Ovary (tissue), 9 donors: Measurements from ENCODE around the gene ABCA2. TPM values are rescaled to one million over a fixed set of nuclear protein-coding genes. Genes with fewer than 3 reads are reported as not detected.

Experiments used
- DNase-seq, 5 donors: peaks; one replicate each; pipeline ENCODE4 v3.0.0-alpha.2; 2019 to 2020
- H3K27ac ChIP-seq, 2 donors: fragments of 200-600 bp; one replicate each; pipeline versions ENCODE4 v1.5.1 to v1.8.0; 2019 to 2022
- H3K27me3 ChIP-seq: fragments of 200-600 bp; one replicate; pipeline ENCODE4 v1.8.0; 2022
- H3K36me3 ChIP-seq: fragments of 200-600 bp; sonication (generic); one replicate; pipeline ENCODE4 v1.5.1; 2019
- H3K4me1 ChIP-seq: one replicate; pipeline ENCODE4 v1.8.1; 2013; ENCODE audit warnings: mild to moderate bottlenecking, moderate library complexity; ENCODE audit not compliant: insufficient read depth
- H3K4me3 ChIP-seq: fragments of 200-600 bp; sonication (generic); one replicate; pipeline ENCODE4 v1.5.1; 2017
- H3K9me3 ChIP-seq, 2 donors: fragments of 200-600 bp in 1 of 2; sonication (generic) in 1 of 2; one replicate each; pipeline versions ENCODE4 v1.5.1 to v1.8.1; 2013 to 2019; ENCODE audit warnings: mild to moderate bottlenecking in 1 of 2, moderate library complexity in 1 of 2
- CTCF ChIP-seq, 3 donors: fragments of 450-650 bp in 2 of 3; fragments of 200-600 bp in 1 of 3; IDR thresholded peaks; one replicate each; pipeline versions ENCODE4 v1.5.1 to v1.8.0; 2016 to 2022; ENCODE audit warnings: antibody characterized with exemption in 3 of 3, mild to moderate bottlenecking in 1 of 3
- EP300 ChIP-seq: sonication (generic); formaldehyde crosslinking; IDR thresholded peaks from one replicate; pipeline ENCODE4 v1.6.1; 2017; ENCODE audit warnings: antibody characterized with exemption
- POLR2A ChIP-seq: fragments of 450-650 bp; IDR thresholded peaks from one replicate; pipeline ENCODE4 v1.6.1; 2017; ENCODE audit warnings: antibody characterized with exemption, mild to moderate bottlenecking, moderate library complexity
- WGBS, 3 donors: extraction: QIAGEN DNeasy Blood & Tissue Kit in 1 of 3; methylation state at CpG; one replicate each; pipeline versions ENCODE4 v1.1.5 to v1.1.7; 2013 to 2017; 5-methylcytosine and 5-hydroxymethylcytosine counted together
- intact Hi-C, 4 donors: fragments of 100-400 bp; cut with DNase I; formaldehyde crosslinking; loops; one replicate each; pipeline versions ENCODE4 v1.11.0 to v1.15.1; 2022 to 2023
- polyA plus RNA-seq, 2 donors: library from polyadenylated mRNA; stranded (reverse); fragments of 200-250 nt in 1 of 2; fragments of 350-450 nt in 1 of 2; fragmentation: Illumina TruSeq in 1 of 2; extraction: RNeasy Lipid Tissue Mini Kit (QIAGEN cat#74804) in 1 of 2; gene quantifications; one replicate each; pipeline ENCODE4 v1.2.3, GENCODE V29; 2013 to 2014
- total RNA-seq, 7 donors: library from RNA; depleted of rRNA in 2 of 7; stranded (reverse); fragments of >200 nt in 2 of 7; fragmentation: NEBNext Ultra II Directional in 3 of 7; extraction: Animal tissue kit (Norgen Biotek cat#: 25700) in 3 of 7; gene quantifications; one replicate each; pipeline versions ENCODE4 v1.1.0 to v1.2.4, GENCODE V29; 2016 to 2023
- donor health status: DM: no; HTN: no; CAD: no; lungs with moderate emphysema.
- donor health status: DM: no; HTN: no; CAD: no.
- donor health status: Bipolar disorder and iron deficiency.
- donor health status: DM: yes; HTN: yes; CAD: no.
- donor health status: DM: no; HTN: no; CAD: no.
- donor health status: DM: yes; HTN: yes; CAD: no.

Gene ABCA2
- total and polyA plus RNA-seq, 9 donors = 2.0 to 26.9 (median 12.3) TPM

DNA sequence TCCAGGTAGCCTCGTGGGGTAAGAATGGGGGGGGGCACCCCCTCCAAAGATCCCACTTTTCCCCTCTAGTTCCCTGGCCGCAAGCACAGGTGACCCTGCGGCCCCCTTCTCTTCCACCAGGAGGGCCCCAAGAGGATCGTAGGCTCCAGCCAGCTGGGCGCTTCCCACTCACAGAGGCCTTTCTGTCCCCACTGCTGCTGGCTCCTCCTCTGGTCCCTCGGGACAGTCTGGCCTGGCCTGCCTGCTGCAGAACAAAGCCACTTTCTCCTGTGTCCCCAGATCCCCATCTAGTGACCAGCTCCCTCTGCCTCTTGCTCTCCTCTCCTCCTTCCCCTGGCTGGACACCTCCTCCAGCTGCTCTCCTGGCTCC is 42.9 kb upstream of the ABCA2 start:
- 21 to 24% (median 23%) methylated on average over 6 of the region's 6 CpGs for WGBS, 3 donors
- Histone ChIP-seq H3K36me3 (no peaks in the 10 kb centered on the region), H3K27ac (no peak overlapping the region), H3K27me3 (peaks cover 4% of the 10 kb centered on the region), H3K4me1 (no peaks in the 10 kb centered on the region), H3K4me3 (no peak overlapping the region), H3K9me3 (no peaks in the 10 kb centered on the region)
- no peak for TF ChIP-seq POLR2A
- TF ChIP-seq EP300 = no peak
- TF ChIP-seq CTCF (IDR thresholded peaks at IDR 0.05) = no peak
- DNase-seq = no peak
- intact Hi-C loops = no loop called here

- Histone ChIP-seq H3K36me3 (no peaks in the 10 kb centered on the region), H3K27me3 (peaks cover 4% of the 10 kb centered on the region), H3K27ac (no peak within 1 kb of the TSS), H3K4me3 (peak within 1 kb of the TSS; percentile 8), H3K9me3 (no peaks in the 10 kb centered on the region), H3K4me1 (no peaks in the 10 kb centered on the region)
- DNase-seq = peak in 4 of 5 donors; percentile 55 to 76 (median 62)
- intact Hi-C loops = no loop called here
- WGBS, 3 donors = 0 to 1% (median 0%) methylated on average over 38 to 74 of the region's 74 CpGs
- TF ChIP-seq CTCF (IDR thresholded peaks at IDR 0.05) (no peak), EP300 (no peak), POLR2A (no peak)
Measured at GRCh38 chr9:137070201-137070905, 42.3 kb upstream of the ABCA2 start, which contains the start of gene SAPCD2. TSS of gene SAPCD2 (minus strand) at chr9:137070557. CDS start at chr9:137070460, 97 bp downstream.

DNA sequence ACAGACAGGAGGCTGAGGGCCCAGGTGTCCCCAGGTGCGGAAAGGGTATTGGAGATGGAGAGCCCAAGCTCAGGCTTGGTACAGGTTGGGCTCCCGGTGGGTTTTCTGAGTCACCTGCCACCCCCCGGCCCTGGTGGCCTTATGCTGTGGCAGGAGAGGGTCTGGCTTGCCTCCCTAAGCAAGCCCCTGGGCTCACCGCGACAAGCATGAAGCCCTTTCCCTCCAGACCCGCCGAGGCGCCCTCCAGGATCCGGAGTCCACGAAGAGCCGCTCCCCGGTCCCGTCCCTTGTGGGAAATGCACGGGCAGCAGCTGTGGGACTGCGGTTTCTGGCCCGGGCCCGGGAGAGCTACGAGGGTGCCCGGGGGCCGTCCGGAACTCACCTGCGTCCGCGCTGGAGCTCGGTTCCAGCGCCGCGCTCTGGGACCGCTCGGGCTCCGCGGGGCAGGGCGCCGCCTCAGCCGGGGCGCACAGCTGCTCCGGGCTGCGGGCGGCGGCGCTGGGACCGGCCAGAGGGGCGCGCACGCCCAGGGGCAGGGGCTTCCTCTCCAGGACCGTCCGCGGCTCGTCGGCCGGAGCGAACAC is 41.6 kb upstream of the ABCA2 start:
- no peaks in the 10 kb centered on the region for H3K9me3 ChIP-seq
- no peak overlapping the region for H3K27ac ChIP-seq
- H3K27me3 ChIP-seq = peaks cover 4% of the 10 kb centered on the region
- DNase-seq = no peak
- intact Hi-C loops = loop anchor here in 1 of 4 donors (5.0 kb wide), 1 partner anchor 42 kb away; the partner anchor contains the start of gene ABCA2
- WGBS, 3 donors = 4 to 13% (median 5%) methylated on average over 9 to 52 of the region's 52 CpGs
- H3K36me3 ChIP-seq = no peaks in the 10 kb centered on the region
- TF ChIP-seq POLR2A (no peak), EP300 (no peak), CTCF (IDR thresholded peaks at IDR 0.05) (no peak)
- H3K4me1 ChIP-seq = no peaks in the 10 kb centered on the region
- H3K4me3 ChIP-seq = no peak overlapping the region

GRCh38 chr9:137068539-137069507 is 40.8 kb upstream of the ABCA2 start:
- TF ChIP-seq POLR2A (no peak), EP300 (no peak), CTCF (IDR thresholded peaks at IDR 0.05) (no peak)
- Histone ChIP-seq H3K27me3 (peaks cover 4% of the 10 kb centered on the region), H3K27ac (no peak overlapping the region), H3K9me3 (no peaks in the 10 kb centered on the region), H3K4me3 (no peak overlapping the region), H3K36me3 (no peaks in the 10 kb centered on the region), H3K4me1 (no peaks in the 10 kb centered on the region)
- no peak for DNase-seq
- intact Hi-C loops = loop anchor here in 1 of 4 donors (5.0 kb wide), 1 partner anchor 42 kb away; the partner anchor contains the start of gene ABCA2
- 83 to 87% (median 85%) methylated on average over 17 of the region's 17 CpGs for WGBS, 3 donors
